D721Med (cell line): ENCODE measurements around the gene SIGMAR1.

ENCODE experiments used
- DNase-seq: peaks from one replicate; pipeline ENCODE4 v3.0.0; 2011; ENCODE audit warnings: low spot score; ENCODE audit not compliant: insufficient read length
- FAIRE-seq: peaks from 2 replicates; lab custom pipeline; 2011; peaks lifted over from hg19 to GRCh38; lab: Jason Lieb, UNC
- CTCF ChIP-seq: IDR thresholded peaks from 2 replicates; pipeline ENCODE4 v1.5.1; 2012; ENCODE audit warnings: mild to moderate bottlenecking, control low read depth; ENCODE audit not compliant: insufficient read depth; ENCODE audit errors: missing control alignments

The SIGMAR1 gene

GRCh38 chr9:34675048-34675714, 37.6 kb upstream of the SIGMAR1 start:
- peak; percentile 91 for TF ChIP-seq CTCF
- FAIRE-seq: no peak
- DNase-seq: peak; percentile 62

GRCh38 chr9:34674440-34674839, 36.9 kb upstream of the SIGMAR1 start:
- FAIRE-seq (no peak), DNase-seq (no peak)
- TF ChIP-seq CTCF: no peak

GRCh38 chr9:34671307-34671706, 33.7 kb upstream of the SIGMAR1 start:
- no peak for TF ChIP-seq CTCF
- DNase-seq (no peak), FAIRE-seq (no peak)

GRCh38 chr9:34669809-34670562, 32.4 kb upstream of the SIGMAR1 start:
- DNase-seq: no peak
- TF ChIP-seq CTCF: no peak
- no peak for FAIRE-seq

GRCh38 chr9:34665381-34666250, 28.0 kb upstream of the SIGMAR1 start:
- no peak for TF ChIP-seq CTCF
- FAIRE-seq: no peak
- DNase-seq: peak; percentile 94

- FAIRE-seq (no peak), DNase-seq (no peak)
- TF ChIP-seq CTCF: no peak
Observed at GRCh38 chr9:34665067-34665380, 27.4 kb upstream of the SIGMAR1 start.
